Hippocampal formation (tissue), 2 donors: ENCODE measurements around the gene CNTN4.
"Not testable (repeated sequence)": the region's sequence is repeated elsewhere in the genome, so short reads cannot be mapped to it uniquely, and the experiment has no call there.

Source experiments
- DNase-seq, 2 donors: peaks; one replicate each; lab custom pipeline; 2025; lab: John Stamatoyannopoulos, UW

Gene CNTN4

GRCh38 chr3:2516762-2517441 is 418.2 kb downstream of the CNTN4 start:
- no peak for DNase-seq

- DNase-seq: no peak
Measured at GRCh38 chr3:2517500-2518172, 419.0 kb downstream of the CNTN4 start.

- DNase-seq: no peak
Measured at GRCh38 chr3:2523281-2523836, 424.7 kb downstream of the CNTN4 start.

- no peak for DNase-seq
Measured at GRCh38 chr3:2525968-2526367, 427.3 kb downstream of the CNTN4 start.

GRCh38 chr3:2526926-2527325 is 428.3 kb downstream of the CNTN4 start:
- DNase-seq: no peak

GRCh38 chr3:2527328-2527727 is 428.7 kb downstream of the CNTN4 start:
- DNase-seq: not testable (repeated sequence)

- not testable (repeated sequence) for DNase-seq
Measured at GRCh38 chr3:2534767-2535166, 436.1 kb downstream of the CNTN4 start.

- no peak for DNase-seq
Measured at GRCh38 chr3:2535206-2535605, 436.5 kb downstream of the CNTN4 start.

GRCh38 chr3:2536575-2536974 is 437.9 kb downstream of the CNTN4 start:
- DNase-seq: no peak

- DNase-seq: no peak
Measured at GRCh38 chr3:2540115-2540514, 441.4 kb downstream of the CNTN4 start.

- no peak for DNase-seq
Measured at GRCh38 chr3:2543247-2543646, 444.6 kb downstream of the CNTN4 start.

- DNase-seq: no peak
Measured at GRCh38 chr3:2544212-2544611, 445.5 kb downstream of the CNTN4 start.

GRCh38 chr3:2544718-2545117 is 446.1 kb downstream of the CNTN4 start:
- no peak for DNase-seq

- no peak for DNase-seq
Measured at GRCh38 chr3:2547049-2547448, 448.4 kb downstream of the CNTN4 start.

GRCh38 chr3:2554656-2555055 is 456.0 kb downstream of the CNTN4 start:
- no peak for DNase-seq

- no peak for DNase-seq
Measured at GRCh38 chr3:2558796-2559195, 460.1 kb downstream of the CNTN4 start.

GRCh38 chr3:2567451-2567850 is 468.8 kb downstream of the CNTN4 start:
- no peak for DNase-seq

GRCh38 chr3:2568156-2568555 is 469.5 kb downstream of the CNTN4 start:
- DNase-seq: no peak

- DNase-seq: no peak
Measured at GRCh38 chr3:2568929-2569328, 470.3 kb downstream of the CNTN4 start.

- DNase-seq: no peak
Measured at GRCh38 chr3:2577571-2577970, 478.9 kb downstream of the CNTN4 start.

- no peak for DNase-seq
Measured at GRCh38 chr3:2578560-2578959, 479.9 kb downstream of the CNTN4 start.

- DNase-seq: no peak
Measured at GRCh38 chr3:2579206-2579605, 480.5 kb downstream of the CNTN4 start.

- no peak for DNase-seq
Measured at GRCh38 chr3:2583046-2583445, 484.4 kb downstream of the CNTN4 start.
